Measurements from ENCODE around the gene ERG.

The ERG gene

DNA sequence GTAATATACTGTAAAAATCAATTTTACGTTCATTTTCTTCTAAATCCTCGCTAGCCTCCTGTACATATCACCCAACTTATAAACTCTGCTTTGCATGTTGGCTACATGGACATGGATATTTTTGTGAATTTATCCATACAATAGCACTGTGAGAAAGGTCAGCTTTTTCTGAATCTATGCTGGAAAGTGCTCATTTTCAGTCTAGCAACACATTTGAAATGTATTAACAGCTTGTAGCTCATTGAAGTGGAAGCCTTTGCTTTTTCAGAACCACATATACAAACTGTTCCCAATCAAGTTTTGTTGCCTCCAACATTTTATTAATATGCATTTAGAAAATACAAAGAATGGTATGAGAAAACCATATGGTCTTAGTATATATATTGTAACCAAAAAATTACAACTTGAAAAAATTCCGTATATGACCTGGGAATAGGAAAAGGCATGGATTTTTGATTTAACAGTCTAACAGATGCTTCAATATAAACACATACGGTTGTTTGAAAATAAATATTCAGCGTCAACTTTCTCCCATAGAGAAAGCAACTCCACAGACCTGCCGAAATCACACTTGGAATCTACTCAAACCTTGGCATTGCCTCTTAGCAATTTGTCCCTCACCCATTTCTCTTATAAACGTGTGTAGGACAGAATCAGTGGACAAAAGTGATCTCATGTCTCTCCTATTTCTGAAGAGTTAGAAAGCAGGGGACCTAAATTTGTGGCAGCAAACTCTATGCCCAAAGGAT, 112.7 kb downstream of the ERG start:
- Histone ChIP-seq H3K36me3 (ENCODE audit: control insufficient read depth, insufficient read depth, low read length) (no peaks in the 10 kb centered on the region; the same call in 1 of the 2 replicates), H3K4me1 (ENCODE audit: control insufficient read depth, insufficient read depth, low read length) (no peaks in the 10 kb centered on the region), H3K4me3 (ENCODE audit: low read length) (no peak overlapping the region), H3K27me3 (ENCODE audit: control insufficient read depth, insufficient read depth, low read length) (no peaks in the 10 kb centered on the region), H3K9me3 (ENCODE audit: control insufficient read depth, insufficient read depth, low read length) (no peaks in the 10 kb centered on the region), H3K27ac (ENCODE audit: low read length) (no peak overlapping the region)
- 100% methylated on average over 2 of the region's 7 CpGs for WGBS (ENCODE audit: insufficient coverage, insufficient read length)
- DNase-seq (ENCODE audit: low read depth, low spot score), result no peak

DNA sequence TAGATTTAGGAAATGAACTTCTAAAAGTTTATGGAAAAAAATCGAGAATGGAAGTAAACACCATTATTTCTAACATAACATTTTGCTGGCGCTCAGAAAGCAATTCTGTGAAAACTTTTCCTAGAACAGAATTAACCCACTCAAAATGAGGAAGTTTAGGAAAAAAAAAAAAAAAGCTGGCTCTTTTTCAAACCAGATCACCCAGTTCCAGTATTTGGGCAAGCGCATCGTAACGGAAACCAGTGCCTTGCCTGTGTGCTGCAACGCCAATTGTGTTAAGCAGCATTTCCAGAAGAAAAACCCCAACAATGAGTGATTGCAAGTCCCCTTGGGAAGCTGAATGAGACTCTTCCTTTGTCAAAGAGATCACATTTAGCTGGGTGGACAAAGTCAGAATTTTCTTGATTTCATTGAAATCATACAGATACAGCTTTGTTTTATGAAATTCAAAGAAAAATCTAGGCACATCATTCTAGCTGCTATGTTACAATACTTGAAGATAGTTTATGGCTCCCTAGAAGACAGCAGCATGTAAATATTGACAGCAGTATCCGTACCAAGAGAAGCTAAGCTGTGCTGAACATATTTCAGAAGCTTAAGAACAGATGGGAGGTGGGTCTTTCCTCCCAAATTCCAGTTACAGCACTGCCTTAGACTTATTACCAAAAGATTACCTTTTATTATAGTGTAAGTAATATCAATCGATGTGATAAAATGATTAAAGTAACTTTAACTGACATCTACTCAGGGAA, 113.4 kb downstream of the ERG start:
- no peak overlapping the region for H3K4me3 ChIP-seq (ENCODE audit: low read length)
- H3K36me3 ChIP-seq (ENCODE audit: control insufficient read depth, insufficient read depth, low read length), result no peaks in the 10 kb centered on the region; the same call in 1 of the 2 replicates
- DNase-seq (ENCODE audit: low read depth, low spot score), result no peak
- no peak overlapping the region for H3K27ac ChIP-seq (ENCODE audit: low read length)
- H3K9me3 ChIP-seq (ENCODE audit: control insufficient read depth, insufficient read depth, low read length), result no peaks in the 10 kb centered on the region
- WGBS (ENCODE audit: insufficient coverage, insufficient read length), result no CpG with 5 or more reads among the region's 8 CpGs
- no peaks in the 10 kb centered on the region for H3K27me3 ChIP-seq (ENCODE audit: control insufficient read depth, insufficient read depth, low read length)
- no peaks in the 10 kb centered on the region for H3K4me1 ChIP-seq (ENCODE audit: control insufficient read depth, insufficient read depth, low read length)

DNA sequence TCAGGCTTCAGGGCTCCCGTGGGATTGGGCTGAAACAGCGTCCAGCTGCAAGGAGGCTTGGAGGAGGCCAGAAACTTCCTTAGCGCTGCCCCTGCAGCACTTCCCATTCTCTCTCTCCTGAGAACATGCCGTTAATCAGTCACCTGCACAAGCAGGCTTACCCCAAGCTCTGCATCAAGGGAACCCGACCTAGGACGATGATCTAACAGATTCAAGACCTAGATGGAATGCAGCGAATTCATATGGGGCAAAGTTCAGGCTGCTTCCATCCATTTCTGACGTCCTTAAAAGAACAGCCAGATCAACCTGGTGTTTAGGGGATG, 114.1 kb downstream of the ERG start:
- no peaks in the 10 kb centered on the region for H3K27me3 ChIP-seq (ENCODE audit: control insufficient read depth, insufficient read depth, low read length)
- no CpG with 5 or more reads among the region's 8 CpGs for whole genome bisulfite sequencing (ENCODE audit: insufficient coverage, insufficient read length)
- no peak overlapping the region for H3K4me3 ChIP-seq (ENCODE audit: low read length)
- no peak overlapping the region for H3K27ac ChIP-seq (ENCODE audit: low read length)
- no peaks in the 10 kb centered on the region for H3K4me1 ChIP-seq (ENCODE audit: control insufficient read depth, insufficient read depth, low read length)
- no peaks in the 10 kb centered on the region for H3K9me3 ChIP-seq (ENCODE audit: control insufficient read depth, insufficient read depth, low read length)
- no peaks in the 10 kb centered on the region; the same call in 1 of the 2 replicates for H3K36me3 ChIP-seq (ENCODE audit: control insufficient read depth, insufficient read depth, low read length)
- no peak for DNase-seq (ENCODE audit: low read depth, low spot score)

DNA sequence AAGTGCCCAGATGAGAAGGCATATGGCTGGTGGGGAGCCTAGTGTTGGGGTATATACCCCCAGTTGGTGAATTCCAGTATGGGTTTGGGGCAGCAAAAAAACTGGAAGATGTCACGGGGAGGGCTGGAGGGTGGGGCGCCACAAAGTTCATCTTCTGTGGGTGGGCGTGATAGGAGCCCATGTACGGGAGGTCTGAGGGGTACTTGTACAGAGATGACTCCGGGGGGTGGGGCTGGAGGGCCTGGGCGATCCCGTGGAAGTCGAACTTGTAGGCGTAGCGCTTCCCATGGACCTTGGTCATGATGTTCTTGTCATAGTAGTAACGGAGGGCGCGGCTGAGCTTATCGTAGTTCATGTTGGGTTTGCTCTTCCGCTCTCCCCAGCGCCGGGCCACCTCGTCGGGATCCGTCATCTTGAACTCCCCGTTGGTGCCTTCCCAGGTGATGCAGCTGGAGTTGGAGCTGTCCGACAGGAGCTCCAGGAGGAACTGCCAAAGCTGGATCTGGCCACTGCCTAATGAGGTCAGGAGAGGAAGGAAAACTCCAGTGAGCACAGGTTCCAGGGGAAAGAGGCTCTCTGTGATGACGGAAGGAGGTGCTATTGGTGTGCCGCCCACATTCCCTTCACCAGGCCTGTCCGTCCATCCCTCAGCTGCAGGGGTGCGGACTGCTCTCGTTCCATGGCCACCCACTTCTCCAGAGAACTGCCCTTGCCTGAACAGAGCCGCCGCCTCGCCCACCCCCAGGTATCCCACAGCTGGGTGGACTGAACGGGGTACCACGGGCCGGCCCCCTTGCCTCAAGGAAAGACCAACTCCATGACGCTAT, 114.7 kb downstream of the ERG start:
- DNase-seq (ENCODE audit: low read depth, low spot score), result no peak
- Histone ChIP-seq H3K4me1 (ENCODE audit: control insufficient read depth, insufficient read depth, low read length) (no peaks in the 10 kb centered on the region), H3K27me3 (ENCODE audit: control insufficient read depth, insufficient read depth, low read length) (no peaks in the 10 kb centered on the region), H3K9me3 (ENCODE audit: control insufficient read depth, insufficient read depth, low read length) (no peaks in the 10 kb centered on the region), H3K36me3 (ENCODE audit: control insufficient read depth, insufficient read depth, low read length) (no peaks in the 10 kb centered on the region; the same call in 1 of the 2 replicates), H3K27ac (ENCODE audit: low read length) (no peak overlapping the region), H3K4me3 (ENCODE audit: low read length) (no peak overlapping the region)
- no CpG with 5 or more reads among the region's 34 CpGs for WGBS (ENCODE audit: insufficient coverage, insufficient read length)

DNA sequence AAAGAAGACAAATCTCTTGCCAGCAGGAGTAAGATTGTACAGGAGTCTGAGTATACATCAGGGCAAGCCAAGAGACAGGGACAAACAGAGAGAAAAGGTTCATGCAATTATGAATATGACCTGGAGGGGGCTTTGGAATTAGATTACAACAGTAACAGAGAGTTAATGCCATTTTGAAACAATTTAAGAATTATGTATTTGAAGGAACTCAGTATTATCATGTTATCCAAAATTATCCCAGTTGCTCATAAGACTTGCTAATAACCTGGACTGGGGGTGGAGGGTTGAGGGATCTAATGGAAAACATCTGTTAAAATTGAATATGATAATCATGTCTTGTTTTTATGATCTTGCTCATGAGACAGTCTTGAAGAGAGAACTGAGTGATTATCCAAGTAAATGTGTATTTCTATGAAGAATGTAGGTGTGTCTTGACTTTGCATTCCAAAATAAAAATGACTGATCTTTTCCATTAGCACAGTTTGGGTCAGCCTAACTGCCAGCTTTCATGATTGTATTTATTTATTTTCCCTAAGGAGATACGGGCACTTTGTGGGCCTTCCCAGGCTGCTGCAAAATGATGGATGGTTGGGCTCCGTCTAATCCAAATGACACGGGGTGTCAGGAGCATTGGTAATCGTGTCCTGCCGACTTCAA, 117.7 kb downstream of the ERG start:
- DNase-seq (ENCODE audit: low read depth, low spot score), result no peak

DNA sequence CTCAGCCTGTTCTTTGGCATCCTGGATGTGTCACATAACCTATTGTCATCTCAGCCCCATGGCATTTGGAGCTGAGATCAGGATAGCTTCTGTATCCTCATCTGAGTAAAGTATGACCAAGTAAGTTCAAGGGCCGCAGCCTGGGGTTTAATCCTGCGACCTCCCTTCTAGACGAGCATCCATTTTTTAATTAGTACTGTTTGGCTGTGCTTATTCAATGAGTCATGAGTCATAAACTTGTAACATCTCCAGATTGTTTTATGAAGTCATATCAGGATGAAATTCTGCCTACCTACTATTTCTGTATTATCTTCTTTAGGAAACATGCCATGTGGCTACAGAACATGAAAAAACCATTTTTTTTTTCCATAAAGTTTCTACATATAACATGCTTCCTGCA, 119.1 kb downstream of the ERG start:
- Histone ChIP-seq H3K9me3 (ENCODE audit: control insufficient read depth, insufficient read depth, low read length) (no peaks in the 10 kb centered on the region), H3K4me3 (ENCODE audit: low read length) (no peak overlapping the region), H3K27me3 (ENCODE audit: control insufficient read depth, insufficient read depth, low read length) (no peaks in the 10 kb centered on the region), H3K4me1 (ENCODE audit: control insufficient read depth, insufficient read depth, low read length) (no peaks in the 10 kb centered on the region), H3K27ac (ENCODE audit: low read length) (no peak overlapping the region), H3K36me3 (ENCODE audit: control insufficient read depth, insufficient read depth, low read length) (no peaks in the 10 kb centered on the region; the same call in 1 of the 2 replicates)
- DNase-seq (ENCODE audit: low read depth, low spot score), result no peak
- WGBS (ENCODE audit: insufficient coverage, insufficient read length), result no CpG with 5 or more reads among the region's 3 CpGs

More for the DNA sequence above, 117.7 kb downstream of the ERG start:
- Histone ChIP-seq H3K27me3 (ENCODE audit: control insufficient read depth, insufficient read depth, low read length) (no peaks in the 10 kb centered on the region), H3K36me3 (ENCODE audit: control insufficient read depth, insufficient read depth, low read length) (no peaks in the 10 kb centered on the region; the same call in 1 of the 2 replicates), H3K4me1 (ENCODE audit: control insufficient read depth, insufficient read depth, low read length) (no peaks in the 10 kb centered on the region), H3K4me3 (ENCODE audit: low read length) (no peak overlapping the region), H3K27ac (ENCODE audit: low read length) (no peak overlapping the region), H3K9me3 (ENCODE audit: control insufficient read depth, insufficient read depth, low read length) (no peaks in the 10 kb centered on the region)
- WGBS (ENCODE audit: insufficient coverage, insufficient read length), result no CpG with 5 or more reads among the region's 5 CpGs

DNA sequence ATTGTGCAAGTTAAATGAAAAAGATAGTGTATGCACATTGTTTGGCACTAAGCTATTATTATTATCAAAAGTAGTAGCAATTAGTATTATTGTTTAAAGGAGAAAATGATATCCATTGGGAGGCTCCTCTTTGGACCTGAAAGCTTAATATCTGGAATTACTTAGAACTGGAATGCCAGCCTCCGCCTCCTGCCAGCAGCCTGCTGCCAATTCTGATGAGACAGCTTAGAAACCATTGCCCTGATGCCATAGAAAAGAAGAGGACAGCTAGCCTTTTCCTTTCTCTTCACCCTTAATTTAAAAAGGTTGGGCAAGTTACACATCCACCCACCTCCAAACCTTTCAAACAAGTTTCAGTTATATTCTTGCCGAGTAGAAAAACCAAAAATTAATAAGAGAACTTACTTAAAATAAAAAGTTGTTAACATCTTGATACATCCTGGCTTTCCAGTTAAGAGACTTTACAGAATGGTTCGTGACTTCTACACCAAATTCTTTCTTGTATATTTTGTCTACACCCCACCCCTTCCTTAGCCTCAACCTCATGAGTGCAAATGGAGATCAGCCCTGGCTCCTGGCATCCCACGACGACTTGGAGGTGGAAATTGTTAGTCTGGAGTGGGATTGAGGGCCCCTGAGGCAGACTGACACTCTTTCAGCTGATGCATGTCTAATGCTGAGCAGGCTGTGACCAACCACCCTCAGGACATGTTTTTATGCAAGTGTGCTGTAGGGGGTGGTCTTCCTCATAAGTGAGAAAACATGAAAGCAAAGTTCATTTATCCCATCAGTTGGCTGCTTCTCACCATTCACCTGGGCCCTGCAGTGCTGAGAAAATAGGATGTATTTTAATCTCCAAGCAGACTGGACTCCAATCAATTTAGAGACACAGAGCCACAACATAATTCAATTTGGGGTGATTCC, 120.8 kb downstream of the ERG start:
- no CpG with 5 or more reads among the region's 5 CpGs for WGBS (ENCODE audit: insufficient coverage, insufficient read length)
- H3K4me1 ChIP-seq (ENCODE audit: control insufficient read depth, insufficient read depth, low read length), result no peaks in the 10 kb centered on the region
- H3K36me3 ChIP-seq (ENCODE audit: control insufficient read depth, insufficient read depth, low read length), result no peaks in the 10 kb centered on the region
- H3K27ac ChIP-seq (ENCODE audit: low read length), result no peak overlapping the region
- H3K4me3 ChIP-seq (ENCODE audit: low read length), result no peak overlapping the region
- DNase-seq (ENCODE audit: low read depth, low spot score), result no peak
- H3K9me3 ChIP-seq (ENCODE audit: control insufficient read depth, insufficient read depth, low read length), result no peaks in the 10 kb centered on the region
- H3K27me3 ChIP-seq (ENCODE audit: control insufficient read depth, insufficient read depth, low read length), result no peaks in the 10 kb centered on the region

DNA sequence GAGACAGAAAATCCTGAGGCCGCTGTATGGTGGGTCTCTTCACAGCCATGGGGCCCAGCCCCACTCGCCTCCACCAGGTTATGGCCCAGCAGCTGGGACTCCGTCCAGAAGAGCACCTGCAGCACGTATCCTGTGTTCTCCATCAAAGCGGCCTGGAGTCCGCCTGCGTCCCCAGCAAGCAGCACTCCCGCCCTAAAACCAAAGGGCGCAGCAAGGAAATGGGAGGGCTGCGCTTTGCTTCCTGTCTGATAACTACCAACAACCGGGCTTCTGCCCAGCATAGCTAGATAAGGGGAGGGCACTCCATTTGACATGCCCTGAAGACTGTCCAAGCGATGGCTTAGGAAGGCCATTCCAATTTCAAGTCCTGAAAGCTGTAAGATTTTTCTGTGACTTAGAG, 121.6 kb downstream of the ERG start:
- WGBS (ENCODE audit: insufficient coverage, insufficient read length), result no CpG with 5 or more reads among the region's 12 CpGs
- Histone ChIP-seq H3K4me3 (ENCODE audit: low read length) (no peak overlapping the region), H3K27ac (ENCODE audit: low read length) (no peak overlapping the region), H3K4me1 (ENCODE audit: control insufficient read depth, insufficient read depth, low read length) (no peaks in the 10 kb centered on the region), H3K27me3 (ENCODE audit: control insufficient read depth, insufficient read depth, low read length) (no peaks in the 10 kb centered on the region), H3K9me3 (ENCODE audit: control insufficient read depth, insufficient read depth, low read length) (no peaks in the 10 kb centered on the region), H3K36me3 (ENCODE audit: control insufficient read depth, insufficient read depth, low read length) (no peaks in the 10 kb centered on the region)
- no peak for DNase-seq (ENCODE audit: low read depth, low spot score)

DNA sequence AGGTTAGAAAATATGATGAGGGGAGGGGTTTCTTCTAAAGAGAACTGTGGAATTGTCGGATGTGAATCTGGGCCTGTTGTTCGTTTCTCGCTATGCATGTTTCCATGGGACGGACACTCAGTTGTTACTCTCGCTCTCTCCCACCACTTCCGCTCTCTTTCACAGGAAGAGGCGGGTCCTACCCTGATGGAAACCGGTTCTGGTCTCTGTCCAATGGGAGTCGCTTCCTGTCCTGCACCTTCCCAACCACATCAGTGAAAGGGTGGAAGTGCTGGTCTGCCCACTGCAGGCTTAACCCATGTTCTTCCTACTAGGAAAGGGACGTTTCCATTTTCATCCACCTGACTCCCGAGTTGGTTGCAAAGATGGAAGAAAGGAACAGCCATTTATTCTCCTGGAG, 122.0 kb downstream of the ERG start:
- Histone ChIP-seq H3K4me1 (ENCODE audit: control insufficient read depth, insufficient read depth, low read length) (no peaks in the 10 kb centered on the region), H3K9me3 (ENCODE audit: control insufficient read depth, insufficient read depth, low read length) (no peaks in the 10 kb centered on the region), H3K36me3 (ENCODE audit: control insufficient read depth, insufficient read depth, low read length) (no peaks in the 10 kb centered on the region), H3K4me3 (ENCODE audit: low read length) (no peak overlapping the region), H3K27ac (ENCODE audit: low read length) (no peak overlapping the region), H3K27me3 (ENCODE audit: control insufficient read depth, insufficient read depth, low read length) (no peaks in the 10 kb centered on the region)
- WGBS (ENCODE audit: insufficient coverage, insufficient read length), result no CpG with 5 or more reads among the region's 11 CpGs
- DNase-seq (ENCODE audit: low read depth, low spot score), result no peak

Measured in iPS DF 6.9 (cell line).